HG03457 (cell line): ENCODE data around the gene PTMA.
"Not testable (repeated sequence)": the region's sequence is repeated elsewhere in the genome, so short reads cannot be mapped to it uniquely, and the experiment has no call there.

Experiments
- ATAC-seq: cut with Tn5 transposase; IDR thresholded peaks from one replicate; pipeline ENCODE4 v1.9.1; 2021; ENCODE audit warnings: moderate number of reproducible peaks; ENCODE audit not compliant: unreplicated experiment

Gene PTMA

DNA sequence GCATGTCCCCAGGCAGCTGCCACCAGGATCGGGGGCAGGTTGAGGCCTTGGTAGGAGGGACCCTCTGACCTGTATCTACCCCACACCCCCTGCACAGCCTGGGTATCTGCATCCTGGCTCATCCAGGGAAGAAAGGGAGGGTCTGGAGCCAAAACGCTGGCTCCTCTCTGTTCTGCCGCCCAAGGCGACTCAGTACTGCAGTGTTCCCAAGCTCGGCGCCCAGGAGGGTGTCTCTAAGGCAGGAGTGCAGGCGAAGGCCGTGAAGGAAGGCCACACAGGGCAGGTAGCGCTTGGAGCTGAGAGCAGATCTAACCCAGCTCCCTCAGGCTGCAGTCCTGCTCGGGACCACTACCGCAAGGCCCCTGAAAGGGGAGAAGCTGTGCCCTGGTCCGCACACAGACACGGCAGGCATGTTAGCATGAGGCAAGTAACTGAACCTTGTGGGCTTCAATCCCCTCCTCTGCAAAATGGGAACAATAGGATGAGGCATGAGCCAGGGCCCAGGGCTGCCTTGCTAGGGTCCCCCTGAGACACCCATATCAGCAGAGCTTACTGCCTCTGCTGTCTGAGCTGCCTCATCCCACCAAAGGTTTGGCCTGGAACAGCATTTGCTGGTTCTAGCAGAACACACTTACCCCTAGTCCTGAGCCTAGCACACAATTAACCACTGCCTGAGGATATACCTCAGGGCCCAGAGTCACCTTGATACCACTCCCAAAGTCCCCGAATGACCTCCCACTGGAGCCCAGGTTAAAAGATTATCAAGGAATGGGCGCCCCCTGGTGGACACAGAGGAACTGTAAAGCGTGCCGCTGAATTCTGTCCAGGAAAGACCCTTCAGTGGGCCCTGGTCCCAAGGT lies 6.5 kb downstream of the PTMA start:
- ATAC-seq = no peak

DNA sequence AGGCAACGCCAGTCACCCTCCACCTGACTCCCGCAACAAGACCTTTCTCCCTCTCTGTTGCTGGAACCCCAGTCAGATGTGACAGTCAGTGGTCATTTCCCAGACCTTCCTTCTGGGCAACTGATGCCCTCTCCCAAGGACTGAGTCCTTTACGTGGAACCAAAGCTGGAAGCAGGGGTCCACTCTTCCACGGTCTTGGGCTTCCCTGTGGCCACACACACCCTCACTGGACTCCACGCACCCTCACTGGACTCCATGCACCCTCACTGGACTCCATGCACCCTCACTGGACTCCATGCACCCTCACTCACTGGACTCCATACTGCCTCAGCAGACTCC lies 7.1 kb downstream of the PTMA start:
- ATAC-seq = no peak

DNA sequence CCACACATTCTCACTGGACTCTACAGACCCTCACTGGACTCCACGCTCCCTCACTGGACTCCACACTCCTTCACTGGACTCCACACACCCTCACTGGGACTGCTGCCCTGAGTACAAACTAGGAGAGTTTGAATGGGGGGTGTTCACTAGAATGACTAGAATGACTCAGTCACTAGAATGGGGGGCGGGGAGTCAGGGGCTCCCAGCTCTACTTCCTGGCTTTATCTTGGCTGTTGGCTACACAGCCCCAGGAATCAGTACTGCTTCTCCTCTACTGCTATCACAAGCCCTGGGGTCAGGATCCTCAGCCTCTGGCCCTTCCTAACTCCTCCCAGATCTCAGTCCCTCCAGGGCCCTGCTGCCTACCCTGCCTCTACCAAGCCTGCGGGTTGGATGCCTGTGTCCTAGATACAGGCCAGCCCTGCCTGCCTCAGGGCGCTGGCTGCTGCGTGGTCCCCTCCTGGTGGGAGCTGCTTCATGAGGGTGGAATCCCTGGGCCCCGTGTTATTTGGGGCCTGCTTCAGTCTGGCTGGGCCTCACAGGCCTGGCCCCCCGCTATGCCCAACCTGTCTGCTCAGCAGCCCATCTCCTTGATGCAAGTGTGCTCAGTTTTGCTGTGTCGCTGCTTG lies 7.8 kb downstream of the PTMA start:
- ATAC-seq = no peak

GRCh38 chr2:231716666-231717280 lies 8.4 kb downstream of the PTMA start:
- no peak for ATAC-seq

DNA sequence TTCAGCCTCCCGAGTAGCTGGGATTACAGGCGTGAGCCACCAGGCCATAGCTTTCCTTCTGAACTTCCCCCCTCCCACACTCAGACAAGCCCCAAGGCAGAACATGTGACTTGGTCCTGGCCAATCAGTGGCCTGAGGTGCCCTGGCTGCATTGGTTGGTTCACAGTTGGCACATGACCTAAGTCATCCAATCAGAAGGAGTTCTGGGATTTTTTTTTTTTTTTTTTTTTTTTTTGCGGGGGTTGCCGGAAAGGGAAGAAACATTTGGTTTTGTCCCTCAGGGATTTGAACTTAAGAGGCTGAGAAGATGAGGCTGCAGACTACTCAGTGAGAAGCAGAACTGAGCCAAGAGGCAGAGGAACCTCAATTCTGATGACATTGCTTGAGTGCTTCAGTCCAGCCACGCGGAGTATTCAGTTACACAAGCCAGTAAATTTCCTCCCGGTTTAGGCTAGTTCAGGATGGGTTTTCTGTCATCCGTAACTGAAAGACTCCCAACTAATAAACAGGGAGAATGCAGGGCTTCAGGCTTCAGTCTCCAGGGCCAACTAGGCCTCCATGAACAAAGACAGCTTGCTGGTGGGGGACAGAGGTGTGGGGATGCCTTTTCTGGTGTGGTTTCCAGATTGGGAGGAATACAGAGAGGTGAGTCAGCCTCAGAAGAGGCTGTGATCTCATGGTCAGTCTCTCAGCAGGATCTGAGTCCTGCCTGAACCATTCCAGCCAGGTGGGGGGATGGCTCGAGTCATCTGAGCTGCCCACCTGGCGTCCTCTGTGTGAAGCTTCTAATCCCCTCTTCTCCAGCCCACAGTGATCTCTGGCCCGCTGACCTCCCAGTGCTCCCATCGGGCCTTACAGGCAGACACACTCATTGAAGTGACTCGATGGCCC lies 9.2 kb downstream of the PTMA start:
- ATAC-seq = no peak

GRCh38 chr2:231718799-231719198 lies 10.5 kb downstream of the PTMA start:
- ATAC-seq = no peak

GRCh38 chr2:231720292-231720986 lies 12.1 kb downstream of the PTMA start:
- ATAC-seq = no peak

DNA sequence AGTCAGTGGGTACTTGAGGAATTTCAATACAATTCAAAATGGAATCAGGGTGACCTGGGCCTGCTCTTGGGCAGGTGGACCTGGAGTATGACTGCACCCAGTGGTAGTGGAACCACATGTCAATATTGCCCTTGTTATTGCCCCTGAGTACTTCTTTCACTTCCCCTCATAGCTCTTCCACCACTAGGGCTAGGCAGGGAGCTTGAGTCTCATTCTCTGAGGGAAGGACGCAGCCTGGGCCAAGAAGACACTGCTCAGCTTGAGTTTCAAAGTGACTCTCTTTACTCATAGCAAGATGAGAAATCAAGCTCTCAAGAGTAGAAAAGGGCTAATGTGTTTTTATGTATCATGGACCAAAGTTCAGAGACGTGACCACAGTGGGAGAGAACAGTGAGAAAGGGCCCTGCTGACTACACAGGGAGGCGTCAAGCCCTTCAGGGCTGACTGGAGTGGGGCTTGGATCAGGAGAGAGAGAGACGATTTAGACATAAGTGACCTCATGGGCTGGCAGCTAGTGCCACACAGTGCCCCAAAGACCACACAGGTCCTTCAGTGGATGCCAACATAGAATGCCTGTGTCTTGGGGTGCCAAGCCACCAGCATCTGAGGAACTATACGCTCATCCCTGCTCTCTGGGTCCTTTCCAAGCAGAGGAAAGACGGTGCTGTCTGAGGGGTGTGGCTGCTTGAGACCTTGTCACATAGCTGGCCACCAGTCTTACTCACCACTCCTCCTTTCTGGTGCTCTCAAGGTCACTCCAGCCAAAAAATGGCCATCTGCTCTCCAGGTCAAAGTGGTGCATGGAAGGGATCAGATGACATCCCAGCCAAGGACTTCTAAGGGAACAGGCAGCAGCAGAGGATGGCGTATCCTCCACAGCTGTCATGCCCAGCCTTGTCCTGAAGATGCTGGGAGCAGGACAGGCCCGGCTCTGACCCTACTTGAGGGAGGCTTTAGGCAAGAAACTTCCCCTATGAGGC lies 13.0 kb downstream of the PTMA start:
- ATAC-seq = no peak

DNA sequence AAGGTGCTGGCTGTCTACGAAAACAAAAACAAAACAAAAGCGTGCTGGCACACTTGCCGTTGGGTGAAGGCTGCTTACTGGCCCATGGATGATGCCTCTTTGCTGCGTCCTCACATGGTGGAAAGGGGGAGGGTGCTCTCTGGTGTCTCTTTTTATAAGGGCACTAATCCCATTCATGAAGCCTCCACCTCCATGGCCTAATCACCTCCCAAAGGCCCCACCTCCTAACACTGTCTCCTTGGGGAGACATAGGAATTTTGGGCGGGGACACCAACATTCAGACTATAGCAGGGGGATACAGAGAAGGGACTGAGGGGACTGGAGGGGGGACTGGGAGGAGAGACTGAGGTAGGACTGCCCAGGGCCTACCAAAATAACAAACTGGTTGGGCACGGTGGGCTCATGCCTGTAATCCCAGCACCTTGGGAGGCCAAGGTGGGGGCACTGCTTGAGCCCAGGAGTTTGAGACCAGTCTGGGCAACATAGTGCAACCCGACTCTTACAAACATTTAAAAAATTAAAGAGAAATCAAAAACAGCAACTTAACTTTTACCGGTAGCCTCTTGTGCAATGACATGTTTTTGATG lies 14.5 kb downstream of the PTMA start:
- no peak for ATAC-seq

DNA sequence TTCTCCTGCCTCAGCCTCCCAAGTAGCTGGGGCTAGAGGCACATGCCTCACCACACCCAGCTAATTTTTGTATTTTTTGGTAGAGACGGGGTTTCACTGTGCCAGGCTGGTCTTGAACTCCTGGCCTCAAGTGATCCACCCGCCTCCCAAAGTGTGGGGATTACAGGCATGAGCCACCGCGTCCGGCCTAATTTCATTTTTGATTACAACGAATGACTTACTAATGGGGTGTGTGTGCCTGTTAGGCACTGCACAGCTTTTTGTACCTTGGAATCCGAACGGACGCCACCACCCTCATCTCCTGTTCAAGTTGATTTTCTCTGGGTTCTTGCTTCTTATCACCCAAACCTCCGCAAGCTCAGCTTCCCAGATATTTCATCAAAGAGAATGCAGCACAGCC lies 17.2 kb downstream of the PTMA start:
- ATAC-seq = no peak

DNA sequence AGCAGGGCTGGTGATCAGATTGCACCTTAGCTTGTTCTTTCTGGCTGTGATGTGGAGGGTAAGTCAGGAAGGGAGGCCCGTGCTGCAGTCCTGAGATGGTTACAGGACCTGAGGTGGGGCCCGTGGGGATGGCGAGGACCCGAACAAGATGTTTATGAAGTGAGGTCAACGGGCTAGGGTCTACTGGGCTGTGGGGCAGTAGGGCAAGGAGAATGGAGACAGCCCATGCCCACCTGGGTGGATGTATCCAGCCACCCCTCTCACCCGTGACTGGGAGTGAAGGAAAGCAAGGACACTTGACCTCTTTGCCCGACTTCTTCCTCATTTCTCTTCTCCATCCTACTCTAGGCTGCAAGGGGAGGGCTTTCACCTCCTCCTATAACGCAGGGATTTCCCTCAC lies 18.0 kb downstream of the PTMA start:
- no peak for ATAC-seq

DNA sequence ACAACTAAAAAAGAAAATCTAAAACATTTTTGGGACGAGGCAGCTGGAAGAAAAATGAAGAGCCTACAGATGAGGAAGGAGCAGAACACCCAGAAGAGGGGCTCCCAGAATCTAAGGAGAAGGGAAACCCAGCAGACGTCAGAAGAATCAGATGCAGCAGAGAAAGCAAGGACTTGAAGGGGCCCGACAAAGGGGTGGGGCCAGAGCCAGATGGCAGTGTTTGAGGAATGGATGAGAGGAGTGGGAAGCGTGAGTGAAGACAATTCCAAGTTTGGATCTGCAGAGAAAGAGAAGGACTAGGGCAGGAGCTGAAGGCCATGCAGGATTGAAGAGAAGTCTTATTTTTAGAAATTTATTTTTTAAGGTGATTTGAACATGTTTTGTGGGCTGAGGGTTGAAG lies 19.3 kb downstream of the PTMA start:
- no peak for ATAC-seq

- no peak for ATAC-seq
Observed at GRCh38 chr2:231732604-231733003, 24.3 kb downstream of the PTMA start.

- ATAC-seq = no peak
Observed at GRCh38 chr2:231737761-231738160, 29.4 kb downstream of the PTMA start.

DNA sequence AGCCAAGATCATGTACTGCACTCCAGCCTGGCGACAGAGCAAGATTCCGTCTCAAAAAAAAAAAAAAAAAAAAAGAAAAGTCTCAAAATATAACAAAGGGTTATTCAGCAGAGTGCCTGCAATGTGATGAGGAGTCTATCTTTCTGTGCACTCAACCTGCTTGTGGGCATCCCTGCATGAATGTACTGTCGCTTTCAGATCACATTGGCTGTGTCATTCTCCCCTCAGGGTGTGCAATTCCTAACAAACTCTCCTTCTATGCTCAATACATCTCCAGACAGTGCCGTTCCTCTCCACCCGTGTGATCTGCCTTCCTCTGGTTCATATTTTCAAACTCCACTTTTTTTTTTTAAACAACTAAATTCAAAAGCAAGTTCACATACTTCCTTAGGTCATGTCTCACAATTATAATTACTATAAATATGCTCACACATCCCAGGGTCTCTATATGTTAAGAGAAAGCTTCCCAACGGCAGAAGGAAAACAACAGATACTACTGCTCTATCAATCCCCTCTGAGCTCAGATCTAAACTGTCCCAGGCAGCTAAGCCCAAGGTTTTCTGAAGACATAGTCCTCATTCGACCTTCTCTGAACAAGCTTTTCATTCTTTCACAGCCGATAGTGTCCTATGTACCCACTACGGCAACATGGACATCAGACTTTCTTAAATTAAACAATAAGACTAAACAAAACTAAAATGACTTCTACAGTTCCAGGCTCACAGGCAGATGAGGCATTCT lies 35.2 kb downstream of the PTMA start:
- ATAC-seq = no peak

- ATAC-seq = no peak
Observed at GRCh38 chr2:231745303-231746038, 37.1 kb downstream of the PTMA start.

DNA sequence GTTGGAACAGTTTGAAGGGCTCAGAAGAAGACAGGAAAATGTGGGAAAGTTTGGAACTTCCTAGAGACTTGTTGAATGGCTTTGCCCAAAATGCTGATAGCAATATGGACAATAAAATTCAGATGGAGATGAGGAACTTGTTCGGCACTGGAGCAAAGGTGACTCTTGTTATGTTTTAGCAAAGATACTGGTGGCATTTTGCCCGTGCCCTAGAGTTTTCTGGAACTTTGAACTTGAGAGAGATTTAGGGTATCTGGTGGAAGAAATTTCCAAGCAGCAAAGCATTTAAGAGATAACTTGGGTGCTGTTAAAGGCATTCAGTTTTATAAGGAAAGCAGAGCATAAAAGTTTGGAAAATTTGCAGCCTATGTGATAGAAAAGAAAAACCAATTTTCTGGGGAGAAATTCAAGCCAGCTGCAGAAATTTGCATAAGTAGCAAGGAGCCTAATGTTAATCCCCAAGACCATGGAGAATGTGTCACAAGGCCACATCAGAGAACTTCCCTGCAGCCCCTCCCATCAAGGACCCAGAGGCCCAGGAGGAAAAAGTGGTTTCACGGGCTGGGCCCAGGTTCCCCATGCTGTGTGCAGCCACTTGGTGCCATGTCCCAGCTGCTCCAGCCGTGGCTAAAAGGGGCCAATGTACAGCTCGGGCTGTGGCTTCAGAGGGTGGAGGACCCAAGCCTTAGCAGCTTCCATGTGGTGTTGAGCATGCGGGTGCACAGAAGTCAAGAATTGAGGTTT lies 40.0 kb downstream of the PTMA start:
- not testable (repeated sequence) for ATAC-seq
